Activated CD8-positive, alpha-beta memory T cell treated with anti-CD3 and anti-CD28 coated beads, Interleukin-2, amount 10 ng/mL, durations not matched to agents 7 days and 5 days (primary cell): Measurements from ENCODE around the gene TARBP1. TPM values are rescaled to one million over a fixed set of nuclear protein-coding genes. Genes with fewer than 3 reads are reported as not detected.

Source experiments
- ATAC-seq: fragments of 150-1000 bp; cut with Tn5 transposase; one replicate; pipeline ENCODE4 v1.10.0; 2021; ENCODE audit warnings: moderate library complexity
- CTCF ChIA-PET: fragments of 350-600 bp; sonication (Branson Sonifier 250); formaldehyde crosslinking; loops from one replicate; lab custom pipeline; 2021; ENCODE audit warnings: antibody characterized with exemption; lab: Charles Lee
- DNase-seq: peaks from one replicate; pipeline ENCODE4 v3.0.0-alpha.2; 2020
- H3K27ac Mint-ChIP-seq: one replicate; pipeline ENCODE4 v1.8.0; 2021; ENCODE audit warnings: mild to moderate bottlenecking, mixed read lengths
- H3K27me3 Mint-ChIP-seq: one replicate; pipeline ENCODE4 v1.8.0; 2021; ENCODE audit warnings: mixed read lengths
- H3K36me3 Mint-ChIP-seq: one replicate; pipeline ENCODE4 v1.8.0; 2021; ENCODE audit warnings: mild to moderate bottlenecking, mixed read lengths
- H3K4me1 Mint-ChIP-seq: one replicate; pipeline ENCODE4 v1.8.0; 2021; ENCODE audit warnings: mixed read lengths
- H3K4me3 Mint-ChIP-seq: one replicate; pipeline ENCODE4 v1.8.0; 2021; ENCODE audit warnings: mild to moderate bottlenecking, moderate library complexity, mixed read lengths
- H3K9me3 Mint-ChIP-seq: one replicate; pipeline ENCODE4 v1.8.0; 2022; ENCODE audit warnings: low read depth, mixed read lengths
- total RNA-seq, 2 experiments: library from RNA; stranded (reverse); gene quantifications; one replicate each; pipeline ENCODE4 v1.2.3, GENCODE V29; 2021

The TARBP1 gene
- total RNA-seq, 2 experiments from 2014 or later, result 40.0 to 44.9 TPM

DNA sequence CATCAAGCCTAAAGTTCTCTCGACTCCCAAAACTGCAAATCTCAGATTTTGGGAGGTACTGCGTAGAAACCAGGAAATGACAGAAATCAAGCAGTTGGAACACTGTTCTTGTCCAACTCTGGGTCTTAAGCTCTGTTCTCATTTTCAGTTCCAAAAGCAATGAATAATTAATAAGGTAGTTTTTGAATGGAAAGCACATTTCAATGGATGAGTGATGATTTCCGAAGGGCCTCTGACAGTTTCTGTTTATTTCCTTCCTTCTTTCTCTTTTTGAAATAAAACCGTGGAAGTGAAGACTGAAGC lies 20.9 kb upstream of the TARBP1 start:
- DNase-seq, result no peak
- H3K27me3 Mint-ChIP-seq, result peaks cover 2% of the 10 kb centered on the region
- peaks cover 8% of the 10 kb centered on the region for H3K36me3 Mint-ChIP-seq
- H3K27ac Mint-ChIP-seq, result peak overlapping the region; percentile 77
- CTCF ChIA-PET, result interaction anchor here (0.6 to 4.4 kb wide), 25 partner anchors 9 to 1005 kb away, joined by 3 to 32 read pairs (median 5); partner anchors contain the start of gene B3GALNT2
- no peak overlapping the region for H3K4me3 Mint-ChIP-seq
- H3K9me3 Mint-ChIP-seq, result no peaks in the 10 kb centered on the region
- ATAC-seq, result no peak
- peaks cover 58% of the 10 kb centered on the region for H3K4me1 Mint-ChIP-seq

DNA sequence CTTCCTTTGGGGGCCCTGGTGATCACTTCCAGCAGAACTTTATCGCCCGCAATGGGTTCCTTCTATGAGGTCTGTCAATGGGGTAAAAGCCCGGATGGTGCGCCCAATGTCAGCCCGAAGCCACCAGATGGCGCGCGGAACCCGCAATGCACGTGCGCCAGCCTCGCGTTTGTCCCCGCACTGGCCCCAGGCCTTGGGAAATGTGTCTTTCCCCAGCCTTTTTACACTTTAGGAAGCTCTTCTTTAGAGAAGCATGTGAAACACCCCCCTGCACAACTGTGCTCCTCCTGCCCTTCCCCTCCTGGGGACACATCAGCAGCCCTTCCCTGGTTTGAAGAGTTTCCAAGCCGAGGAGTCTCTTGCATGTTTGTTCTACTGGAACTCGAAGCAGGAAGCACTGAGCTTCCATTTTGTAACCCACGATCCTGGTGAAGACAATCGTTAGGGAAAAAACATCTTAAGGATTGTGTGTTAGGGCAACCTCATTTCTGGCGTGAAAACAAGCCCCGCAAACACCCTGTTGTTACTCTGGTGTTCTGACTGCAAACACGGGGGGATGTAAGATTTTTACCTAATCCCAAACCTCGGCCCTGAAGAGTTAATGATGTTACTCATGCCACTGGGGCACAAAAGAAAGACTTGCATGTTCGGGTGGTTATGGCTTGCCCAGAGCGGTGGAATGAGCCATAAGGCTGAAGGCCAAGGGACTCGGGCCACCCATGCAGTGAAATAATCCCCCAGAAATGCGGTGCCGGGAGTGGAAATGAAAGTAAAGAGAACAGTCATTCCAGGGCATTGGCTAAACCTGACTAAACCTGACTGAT lies 20.4 kb upstream of the TARBP1 start:
- Mint-ChIP-seq H3K36me3 (peaks cover 8% of the 10 kb centered on the region), H3K27ac (peak overlapping the region; percentile 77), H3K27me3 (peaks cover 2% of the 10 kb centered on the region), H3K9me3 (no peaks in the 10 kb centered on the region), H3K4me3 (peak overlapping the region; percentile 11), H3K4me1 (peaks cover 59% of the 10 kb centered on the region)
- peak; percentile 89 for DNase-seq
- peak; percentile 83 for ATAC-seq
- CTCF ChIA-PET, result interaction anchor here (0.6 to 4.4 kb wide), 25 partner anchors 10 to 1005 kb away, joined by 3 to 32 read pairs (median 5); partner anchors contain the start of gene B3GALNT2

DNA sequence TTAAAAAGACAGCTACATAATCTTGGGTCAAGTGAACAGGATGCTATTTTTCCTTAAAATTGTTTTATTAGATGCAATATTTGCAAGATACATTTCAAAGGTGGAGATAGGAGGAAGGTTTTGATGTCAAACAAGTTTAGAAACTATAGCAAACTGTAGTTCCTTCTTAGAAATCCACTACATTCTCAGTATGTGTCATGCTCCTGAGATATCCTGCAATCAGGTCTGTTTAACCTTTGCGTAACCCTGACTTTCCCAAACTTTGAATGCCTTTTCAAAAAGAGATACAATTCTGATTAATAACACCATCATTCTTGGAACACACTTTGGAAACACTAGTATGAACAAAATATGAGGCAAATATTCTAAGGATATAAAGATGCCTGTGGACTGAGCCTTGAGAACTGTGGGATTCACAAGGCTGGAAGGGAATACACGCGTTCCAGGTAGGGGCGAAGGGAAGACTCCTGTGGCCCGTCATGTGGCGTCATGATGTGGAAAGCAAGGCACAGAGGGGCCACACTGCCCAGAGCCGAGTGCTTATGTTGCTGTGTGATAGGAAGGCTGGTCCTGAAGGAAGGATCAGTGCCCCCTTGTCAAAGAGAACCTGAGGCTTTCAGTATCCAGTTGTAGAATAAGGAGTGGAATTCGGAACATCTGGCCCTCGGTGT lies 19.6 kb upstream of the TARBP1 start:
- CTCF ChIA-PET, result interaction anchor here (0.7 to 4.4 kb wide), 17 partner anchors 11 to 1006 kb away, joined by 3 to 32 read pairs (median 5); partner anchors contain the start of genes B3GALNT2 and TARBP1
- peak; percentile 24 for ATAC-seq
- peaks cover 4% of the 10 kb centered on the region for H3K36me3 Mint-ChIP-seq
- peaks cover 65% of the 10 kb centered on the region for H3K4me1 Mint-ChIP-seq
- DNase-seq, result no peak
- peaks cover 2% of the 10 kb centered on the region for H3K27me3 Mint-ChIP-seq
- peak overlapping the region; percentile 50 for H3K27ac Mint-ChIP-seq
- H3K9me3 Mint-ChIP-seq, result no peaks in the 10 kb centered on the region
- no peak overlapping the region for H3K4me3 Mint-ChIP-seq

DNA sequence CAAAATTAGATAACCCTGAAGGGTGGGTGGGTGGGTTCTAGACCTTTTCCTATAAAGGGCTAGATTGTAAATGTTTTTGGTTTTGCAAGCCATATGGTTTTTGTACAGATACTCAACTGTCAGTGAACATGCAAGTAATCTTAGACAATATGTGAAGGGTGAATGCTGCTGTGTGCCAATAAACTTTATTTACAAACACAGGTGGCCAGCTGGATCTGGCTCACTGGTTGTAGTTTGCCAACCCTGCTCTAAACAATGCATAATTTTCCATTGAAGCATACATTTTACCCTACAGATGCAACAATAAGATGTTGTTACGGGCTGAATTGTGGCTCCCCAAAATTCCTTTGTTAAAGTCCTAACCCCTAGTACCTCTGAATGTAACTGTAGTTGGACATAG lies 18.6 kb upstream of the TARBP1 start:
- Mint-ChIP-seq H3K27me3 (peaks cover 2% of the 10 kb centered on the region), H3K4me1 (peaks cover 67% of the 10 kb centered on the region), H3K4me3 (no peak overlapping the region), H3K9me3 (no peaks in the 10 kb centered on the region), H3K27ac (no peak overlapping the region), H3K36me3 (peaks cover 2% of the 10 kb centered on the region)
- CTCF ChIA-PET, result interaction anchor here (1.1 to 4.4 kb wide), 4 partner anchors 11 to 586 kb away, joined by 3 to 32 read pairs (median 21); no protein-coding TSS in a partner anchor
- DNase-seq (no peak), ATAC-seq (no peak)

DNA sequence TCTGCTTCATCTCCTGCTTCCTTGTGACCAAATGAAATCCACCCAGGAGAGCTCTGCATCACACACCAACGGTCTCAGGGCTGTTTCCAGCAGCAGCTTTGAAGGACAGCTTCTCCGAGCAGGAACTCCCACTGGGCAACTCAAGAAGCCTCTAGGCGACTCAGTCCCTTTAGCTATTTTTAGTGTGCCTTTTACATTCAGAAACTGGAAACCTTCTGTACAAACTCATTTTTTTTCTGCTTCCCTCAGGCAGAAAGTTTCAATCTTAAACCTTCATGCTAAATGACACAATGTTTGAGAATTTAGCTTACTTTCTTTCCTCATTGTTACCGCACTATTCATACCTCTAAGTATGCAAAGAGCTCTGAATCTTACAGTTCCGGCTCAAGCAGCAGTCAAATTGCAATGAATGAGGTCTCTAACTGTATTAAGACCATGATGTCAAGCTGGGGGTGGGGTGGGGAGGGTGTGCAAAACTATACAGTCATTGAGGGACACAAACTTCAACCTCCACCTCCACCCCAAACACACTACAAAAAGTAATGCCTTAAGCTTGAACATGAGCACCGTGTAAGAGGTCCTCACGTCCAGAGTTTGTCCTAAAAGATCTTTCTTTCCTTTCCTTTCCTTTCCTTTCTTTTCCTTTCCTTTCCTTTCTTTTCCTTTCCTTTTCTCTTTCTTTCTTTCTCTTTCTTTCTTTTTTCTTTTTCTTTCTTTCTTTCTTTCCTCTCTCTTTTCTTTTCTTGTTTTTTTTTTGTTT lies 16.4 kb upstream of the TARBP1 start:
- H3K9me3 Mint-ChIP-seq, result no peaks in the 10 kb centered on the region
- peaks cover 2% of the 10 kb centered on the region for H3K27me3 Mint-ChIP-seq
- CTCF ChIA-PET, result interaction anchor here (0.6 to 2.6 kb wide), 16 partner anchors 9 to 669 kb away, joined by 3 to 22 read pairs (median 4); partner anchors contain the start of gene TARBP1
- peak; percentile 63 for ATAC-seq
- H3K4me1 Mint-ChIP-seq, result peaks cover 61% of the 10 kb centered on the region
- peak overlapping the region; percentile 82 for H3K27ac Mint-ChIP-seq
- no peaks in the 10 kb centered on the region for H3K36me3 Mint-ChIP-seq
- peak overlapping the region; percentile 49 for H3K4me3 Mint-ChIP-seq
- DNase-seq, result peak; percentile 68

DNA sequence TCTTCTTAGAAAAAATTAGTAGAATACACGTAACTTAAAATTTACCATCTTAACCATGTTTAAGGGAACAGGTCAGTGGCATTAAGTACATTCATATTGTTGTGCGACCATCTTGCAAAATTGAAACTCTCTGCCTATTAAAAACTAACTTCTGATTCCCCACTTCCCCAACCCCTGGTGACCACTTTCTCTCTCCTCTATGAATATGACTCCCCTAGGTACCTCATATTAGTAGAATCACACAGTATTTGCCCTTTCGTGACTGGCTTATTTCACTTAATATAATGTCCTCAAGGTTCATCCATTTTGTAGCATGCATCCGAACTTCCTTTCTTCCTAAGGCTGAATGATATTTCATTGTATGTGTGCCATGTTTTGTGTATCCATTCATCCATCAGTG lies 15.1 kb upstream of the TARBP1 start:
- Mint-ChIP-seq H3K4me1 (peaks cover 54% of the 10 kb centered on the region), H3K27ac (no peak overlapping the region), H3K9me3 (no peaks in the 10 kb centered on the region), H3K27me3 (peaks cover 2% of the 10 kb centered on the region), H3K4me3 (no peak overlapping the region), H3K36me3 (no peaks in the 10 kb centered on the region)
- ATAC-seq (no peak), DNase-seq (no peak)
- CTCF ChIA-PET, result no interaction called here

DNA sequence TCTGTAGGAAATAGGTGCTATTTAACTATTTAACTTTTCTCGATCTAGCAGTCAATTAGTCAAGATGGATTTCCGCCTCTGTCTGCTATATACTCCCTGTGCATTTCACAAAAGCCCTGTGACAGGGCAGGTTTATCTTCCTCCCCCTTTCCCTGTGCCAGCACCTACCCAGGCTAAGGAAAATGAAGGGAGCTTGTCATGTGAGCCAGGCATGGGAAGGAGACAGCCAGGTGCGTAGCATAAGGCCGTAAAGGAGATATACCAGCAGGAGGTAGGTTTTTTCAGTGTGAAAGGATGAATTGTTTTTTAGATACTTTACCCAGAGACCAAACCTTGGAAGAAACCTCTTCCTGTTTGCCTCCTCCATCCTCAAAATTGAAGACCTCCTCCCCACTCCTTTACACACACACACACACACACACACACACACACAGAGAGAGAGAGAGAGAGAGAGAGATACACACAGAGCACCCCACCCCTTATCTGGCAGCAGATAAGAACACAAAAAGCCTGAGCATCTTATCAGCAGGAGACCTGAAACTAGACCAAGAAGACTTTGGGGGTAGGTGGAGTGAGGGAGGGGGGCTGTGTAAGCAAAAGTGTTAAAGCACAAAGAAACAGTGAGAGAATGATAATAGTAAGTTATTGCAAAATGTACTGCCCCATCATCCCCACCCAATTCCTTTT lies 12.0 kb upstream of the TARBP1 start:
- no peaks in the 10 kb centered on the region for H3K27me3 Mint-ChIP-seq
- ATAC-seq (no peak), DNase-seq (no peak)
- no peak overlapping the region for H3K4me3 Mint-ChIP-seq
- no peak overlapping the region for H3K27ac Mint-ChIP-seq
- no peaks in the 10 kb centered on the region for H3K9me3 Mint-ChIP-seq
- CTCF ChIA-PET, result no interaction called here
- no peaks in the 10 kb centered on the region for H3K36me3 Mint-ChIP-seq
- H3K4me1 Mint-ChIP-seq, result peaks cover 59% of the 10 kb centered on the region

DNA sequence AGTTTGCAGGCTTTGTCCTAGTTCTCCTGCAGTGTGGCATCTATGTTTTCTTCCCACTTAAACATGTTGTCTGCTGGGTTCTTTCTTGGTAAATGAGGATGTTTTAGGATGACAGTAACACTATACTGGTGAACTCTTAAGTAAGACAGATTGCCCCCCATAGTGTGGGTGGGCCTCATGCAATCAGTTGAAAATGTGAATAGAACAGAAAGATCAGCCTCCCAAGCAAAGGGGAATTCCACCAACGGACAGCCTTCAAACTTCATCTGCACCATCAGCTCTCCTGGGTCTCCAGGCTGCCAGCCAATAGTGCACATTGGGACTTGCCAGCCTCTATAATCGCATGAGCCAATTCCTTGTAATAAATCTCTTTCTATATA lies 10.7 kb upstream of the TARBP1 start:
- H3K27ac Mint-ChIP-seq, result no peak overlapping the region
- H3K4me3 Mint-ChIP-seq, result no peak overlapping the region
- H3K27me3 Mint-ChIP-seq, result no peaks in the 10 kb centered on the region
- ATAC-seq (no peak), DNase-seq (no peak)
- H3K4me1 Mint-ChIP-seq, result peaks cover 49% of the 10 kb centered on the region
- no peaks in the 10 kb centered on the region for H3K9me3 Mint-ChIP-seq
- CTCF ChIA-PET, result interaction anchor here (0.9 to 1.7 kb wide), 3 partner anchors 29 to 594 kb away, joined by 3 to 5 read pairs (median 3); no protein-coding TSS in a partner anchor
- no peaks in the 10 kb centered on the region for H3K36me3 Mint-ChIP-seq

DNA sequence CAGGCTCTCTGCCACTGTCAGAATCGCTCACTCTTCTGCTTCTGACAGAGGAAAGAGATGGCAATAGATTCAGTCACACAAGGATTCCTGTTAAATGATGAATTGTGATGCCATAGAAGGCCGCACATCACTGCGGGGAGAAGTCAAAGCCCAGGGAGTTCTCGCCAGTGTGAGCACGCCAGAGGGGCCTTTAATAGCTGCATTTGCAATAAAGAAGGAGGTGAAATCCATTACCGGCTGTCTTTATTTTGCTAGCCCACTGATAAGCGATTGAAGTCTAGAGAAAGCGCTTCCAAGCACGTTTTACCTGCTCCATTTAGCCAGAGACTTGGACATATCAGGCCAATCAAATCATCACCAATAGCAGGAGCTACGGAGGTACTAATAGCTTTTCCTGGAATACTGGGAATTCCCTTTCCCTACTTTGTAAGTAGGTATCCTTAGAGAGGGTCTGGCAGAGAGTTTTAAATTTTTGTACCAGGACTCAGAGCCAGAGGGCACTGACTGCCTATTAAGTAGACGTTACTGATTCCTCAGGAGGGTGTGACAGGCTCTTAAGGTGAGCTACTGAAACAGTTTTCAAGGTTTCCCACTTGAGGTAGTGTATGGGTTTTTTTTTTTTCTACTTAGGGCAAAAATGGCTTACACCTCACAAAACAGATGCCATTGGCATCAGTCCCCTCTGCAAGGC lies 10.2 kb upstream of the TARBP1 start:
- Mint-ChIP-seq H3K4me3 (no peak overlapping the region), H3K9me3 (no peaks in the 10 kb centered on the region), H3K36me3 (no peaks in the 10 kb centered on the region), H3K4me1 (peaks cover 43% of the 10 kb centered on the region), H3K27ac (no peak overlapping the region), H3K27me3 (no peaks in the 10 kb centered on the region)
- peak; percentile 37 for DNase-seq
- no peak for ATAC-seq
- CTCF ChIA-PET, result interaction anchor here (0.9 to 1.7 kb wide), 5 partner anchors 10 to 604 kb away, joined by 3 to 5 read pairs (median 3); partner anchors contain the start of gene TARBP1

DNA sequence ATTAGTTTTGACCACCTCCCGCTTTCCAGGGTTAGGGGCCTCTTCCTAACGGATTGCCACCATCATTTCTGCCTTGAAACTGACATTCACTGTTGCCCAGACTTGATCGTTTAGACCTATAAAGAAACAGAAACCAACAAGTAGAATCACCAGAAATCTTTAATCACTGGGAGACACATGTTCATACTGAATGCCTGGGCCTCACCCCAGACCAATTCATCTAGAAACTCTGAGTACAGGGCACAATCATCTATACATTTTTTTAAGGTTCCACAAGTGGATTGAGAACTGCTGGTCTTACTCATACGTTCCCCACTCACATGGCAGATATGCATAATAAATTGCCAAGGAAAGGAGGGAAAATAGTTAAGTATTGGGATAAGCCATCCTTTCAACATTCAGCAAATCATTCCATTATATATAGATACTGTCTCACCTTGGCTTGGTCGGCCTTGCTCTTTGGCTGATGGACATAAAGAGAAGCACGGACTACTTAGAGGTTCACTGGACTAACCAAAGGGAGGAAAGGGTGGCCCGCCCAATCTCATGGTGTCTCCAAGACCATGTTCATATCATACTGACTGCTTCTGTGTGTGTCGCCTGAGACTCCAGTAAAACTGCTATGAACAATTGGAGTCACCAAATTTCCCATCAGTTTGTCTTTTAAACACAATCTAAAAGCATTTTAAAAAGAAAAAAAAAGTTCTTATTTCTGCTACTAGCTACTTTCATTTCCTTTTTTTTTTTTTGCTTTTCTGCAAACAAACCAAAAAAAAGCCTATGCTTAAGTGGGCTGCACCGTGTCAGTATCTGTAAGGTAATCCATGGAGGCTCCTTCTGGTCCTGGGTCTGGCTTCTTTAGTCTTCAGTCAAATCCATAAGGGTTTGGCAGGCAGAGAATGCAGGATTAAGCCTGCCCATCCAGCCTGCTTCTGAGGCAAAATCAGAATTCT lies 9.4 kb upstream of the TARBP1 start:
- ATAC-seq (peak; percentile 82), DNase-seq (no peak)
- Mint-ChIP-seq H3K27me3 (peaks cover 3% of the 10 kb centered on the region), H3K4me1 (peaks cover 37% of the 10 kb centered on the region), H3K36me3 (no peaks in the 10 kb centered on the region), H3K9me3 (no peaks in the 10 kb centered on the region), H3K4me3 (peak overlapping the region; percentile 40), H3K27ac (peak overlapping the region; percentile 86)
- CTCF ChIA-PET, result interaction anchor here (0.7 to 4.1 kb wide), 20 partner anchors 8 to 928 kb away, joined by 3 to 22 read pairs (median 6); partner anchors contain the start of gene TARBP1
